Uterus (tissue), 4 donors: ENCODE results near the gene C1S. TPM values are rescaled to one million over a fixed set of nuclear protein-coding genes. Genes with fewer than 3 reads are reported as not detected.
A peak's percentile ranks its signal among the peaks of the same experiment; 100 is the strongest.

Source experiments
- DNase-seq, 2 donors: peaks; one replicate each; pipeline ENCODE4 v3.0.0-alpha.2; 2019 to 2020
- H3K27ac ChIP-seq, 2 donors: fragments of 200-600 bp; sonication (generic); 1 replicate in 1 of 2; 2 replicates in 1 of 2; pipeline ENCODE4 v1.5.1; 2016 to 2018
- H3K27me3 ChIP-seq, 2 donors: fragments of 200-600 bp; sonication (generic); one replicate each; pipeline ENCODE4 v1.5.1; 2018 to 2019; ENCODE audit warnings: control low read depth in 1 of 2
- H3K36me3 ChIP-seq, 2 donors: fragments of 200-600 bp; sonication (generic); one replicate each; pipeline ENCODE4 v1.5.1; 2019; ENCODE audit warnings: control low read depth in 1 of 2
- H3K4me1 ChIP-seq, 2 donors: fragments of 200-600 bp; sonication (generic); one replicate each; pipeline ENCODE4 v1.5.1; 2018 to 2019; ENCODE audit warnings: control low read depth in 1 of 2
- H3K4me3 ChIP-seq, 2 donors: fragments of 200-600 bp; sonication (generic); 1 replicate in 1 of 2; 2 replicates in 1 of 2; pipeline ENCODE4 v1.5.1; 2018 to 2019; ENCODE audit warnings: mild to moderate bottlenecking in 1 of 2
- H3K9me3 ChIP-seq, 2 donors: fragments of 200-600 bp; sonication (generic); one replicate each; pipeline ENCODE4 v1.5.1; 2019; ENCODE audit warnings: control low read depth in 1 of 2
- CTCF ChIP-seq, 4 experiments: fragments of 200-600 bp in 2 of 4; fragments of 450-650 bp in 2 of 4; sonication (generic) in 2 of 4; IDR thresholded peaks; one replicate each; pipeline ENCODE4 v1.5.1; 2016 to 2019; ENCODE audit warnings: antibody characterized with exemption in 4 of 4, mild to moderate bottlenecking in 2 of 4, moderate library complexity in 1 of 4
- POLR2A ChIP-seq, 2 donors: fragments of 450-650 bp; IDR thresholded peaks; one replicate each; pipeline ENCODE4 v1.6.1; 2016; ENCODE audit warnings: antibody characterized with exemption in 2 of 2, mild to moderate bottlenecking in 1 of 2, moderate library complexity in 1 of 2
- intact Hi-C: fragments of 100-400 bp; cut with DNase I; formaldehyde crosslinking; loops from one replicate; pipeline ENCODE4 v1.15.1; 2023; ENCODE audit warnings: low total_unique reads
- total RNA-seq, 4 donors: library from RNA; depleted of rRNA in 3 of 4; stranded (reverse); fragments of >200 nt in 3 of 4; gene quantifications; one replicate each; pipeline versions ENCODE4 v1.1.0 to v1.2.4, GENCODE V29; 2014 to 2023
- donor health status: DM: yes; HTN: yes; CAD: no.

Gene C1S
- total RNA-seq, 4 donors from 2014 or later: 172 to 554 (median 468) TPM

GRCh38 chr12:7016958-7017571 lies 43.5 kb upstream of the C1S start:
- no peak for DNase-seq
- intact Hi-C loops: no loop called here
- Histone ChIP-seq H3K27me3 (no peaks in the 10 kb centered on the region), H3K27ac (peak overlapping the region; percentile 84 to 96), H3K4me1 (no peaks in the 10 kb centered on the region), H3K9me3 (no peaks in the 10 kb centered on the region), H3K4me3 (peak overlapping the region in 1 of 2 donors; percentile 73), H3K36me3 (no peaks in the 10 kb centered on the region)
- TF ChIP-seq CTCF (IDR thresholded peaks at IDR 0.05) (no peak), POLR2A (IDR thresholded peaks at IDR 0.05) (no peak)

GRCh38 chr12:7017870-7018349 lies 42.6 kb upstream of the C1S start:
- Histone ChIP-seq H3K27me3 (no peaks in the 10 kb centered on the region), H3K9me3 (no peaks in the 10 kb centered on the region), H3K4me3 (peak overlapping the region; percentile 73 to 92), H3K36me3 (no peaks in the 10 kb centered on the region), H3K27ac (peak overlapping the region; percentile 84 to 96), H3K4me1 (no peaks in the 10 kb centered on the region)
- TF ChIP-seq POLR2A (IDR thresholded peaks at IDR 0.05) (no peak), CTCF (IDR thresholded peaks at IDR 0.05) (no peak)
- intact Hi-C loops: no loop called here
- no peak for DNase-seq

- TF ChIP-seq POLR2A (IDR thresholded peaks at IDR 0.05): peak; percentile 41 to 78
- TF ChIP-seq CTCF (IDR thresholded peaks at IDR 0.05): peak; percentile 80 to 88 (median 88)
- H3K36me3 ChIP-seq: no peaks in the 10 kb centered on the region
- H3K4me1 ChIP-seq: no peaks in the 10 kb centered on the region
- H3K27ac ChIP-seq: peak within 1 kb of the TSS; percentile 84 to 96
- peak; percentile 98 to 99 for DNase-seq
- H3K9me3 ChIP-seq: no peaks in the 10 kb centered on the region
- peak within 1 kb of the TSS; percentile 73 to 92 for H3K4me3 ChIP-seq
- intact Hi-C loops: no loop called here
- no peaks in the 10 kb centered on the region for H3K27me3 ChIP-seq
Observed at GRCh38 chr12:7018350-7019042, 42.0 kb upstream of the C1S start, which contains the start of gene LPCAT3. Gene LPCAT3, minus strand, starts transcription at chr12:7018476. Its CDS starts 52 bp downstream, at chr12:7018424.

- Histone ChIP-seq H3K36me3 (no peaks in the 10 kb centered on the region), H3K9me3 (no peaks in the 10 kb centered on the region), H3K4me3 (peak overlapping the region; percentile 73 to 92), H3K27ac (peak overlapping the region; percentile 84 to 96), H3K27me3 (no peaks in the 10 kb centered on the region), H3K4me1 (no peaks in the 10 kb centered on the region)
- intact Hi-C loops: no loop called here
- no peak for DNase-seq
- TF ChIP-seq CTCF (IDR thresholded peaks at IDR 0.05) (no peak), POLR2A (IDR thresholded peaks at IDR 0.05) (no peak)
Observed at GRCh38 chr12:7019043-7019569, 41.4 kb upstream of the C1S start.

GRCh38 chr12:7021956-7022355 lies 38.6 kb upstream of the C1S start:
- intact Hi-C loops: no loop called here
- Histone ChIP-seq H3K4me3 (no peak overlapping the region), H3K27me3 (no peaks in the 10 kb centered on the region), H3K4me1 (no peaks in the 10 kb centered on the region), H3K36me3 (no peaks in the 10 kb centered on the region), H3K9me3 (no peaks in the 10 kb centered on the region), H3K27ac (no peak overlapping the region)
- DNase-seq: no peak
- TF ChIP-seq POLR2A (IDR thresholded peaks at IDR 0.05) (no peak), CTCF (IDR thresholded peaks at IDR 0.05) (no peak)
